Hematopoietic multipotent progenitor cell treated with erythropoietin and hydrocortisone succinate and interleukin-3 and kit ligand, for 4 days (in vitro differentiated cells): ENCODE data around the gene RNF141.

Experiments
- DNase-seq: peaks from one replicate; pipeline ENCODE4 v3.0.0-alpha.2; 2015

The RNF141 gene

DNA sequence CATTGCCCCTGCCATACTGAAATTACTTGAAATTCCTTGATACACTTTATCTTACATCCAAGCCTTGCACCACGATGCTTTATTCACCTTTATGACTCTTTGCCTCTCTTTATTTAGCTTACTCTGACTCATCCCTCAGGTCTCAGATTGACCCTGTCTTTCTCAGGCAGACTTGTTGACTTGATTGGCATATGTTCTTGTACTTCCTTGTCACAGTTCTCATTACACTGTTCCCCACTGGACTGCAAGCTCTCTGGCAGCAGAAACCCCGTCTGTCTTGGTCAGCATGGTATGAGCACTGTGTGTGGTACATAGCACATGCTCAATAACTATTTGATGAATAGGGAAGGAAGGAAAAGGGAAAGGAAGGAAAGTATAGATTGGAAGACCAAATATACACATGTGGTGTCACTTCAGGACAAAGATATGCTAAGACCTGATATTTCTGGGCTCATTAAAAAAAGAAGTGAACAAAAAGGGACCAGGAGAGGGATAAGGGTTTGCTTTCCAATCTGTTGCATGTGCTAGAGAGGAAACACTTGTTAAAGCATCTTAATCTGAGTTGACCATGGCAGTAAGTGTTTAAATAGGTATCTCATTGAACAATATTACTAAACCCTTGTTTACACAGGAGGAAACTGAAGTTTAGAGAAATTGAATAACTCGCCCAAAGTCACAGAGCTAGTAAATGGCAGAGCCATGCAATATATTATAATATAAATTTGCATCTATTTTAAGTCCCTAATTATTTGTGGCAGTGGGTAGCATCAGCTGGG, 20.2 kb upstream of the RNF141 start:
- no peak for DNase-seq

DNA sequence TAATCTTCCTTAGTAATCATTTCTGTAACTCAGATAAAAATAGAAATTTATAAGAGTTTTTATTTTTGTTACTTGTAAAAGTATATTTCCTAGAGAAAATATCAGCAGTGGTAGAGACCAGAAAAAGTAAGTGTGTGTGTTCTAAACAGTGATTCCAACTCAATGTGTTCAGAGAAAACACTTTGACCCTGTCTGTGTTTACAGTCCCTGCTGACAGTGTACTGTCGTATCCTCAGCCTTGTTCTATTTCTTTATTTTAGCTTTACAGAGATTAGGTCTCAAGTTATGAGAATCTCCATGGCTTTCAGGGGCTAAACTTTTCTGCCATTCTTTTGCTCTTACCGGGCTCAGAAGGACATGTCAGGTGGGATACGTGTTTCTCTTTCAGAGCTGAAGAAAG, 17.3 kb upstream of the RNF141 start:
- DNase-seq: no peak

DNA sequence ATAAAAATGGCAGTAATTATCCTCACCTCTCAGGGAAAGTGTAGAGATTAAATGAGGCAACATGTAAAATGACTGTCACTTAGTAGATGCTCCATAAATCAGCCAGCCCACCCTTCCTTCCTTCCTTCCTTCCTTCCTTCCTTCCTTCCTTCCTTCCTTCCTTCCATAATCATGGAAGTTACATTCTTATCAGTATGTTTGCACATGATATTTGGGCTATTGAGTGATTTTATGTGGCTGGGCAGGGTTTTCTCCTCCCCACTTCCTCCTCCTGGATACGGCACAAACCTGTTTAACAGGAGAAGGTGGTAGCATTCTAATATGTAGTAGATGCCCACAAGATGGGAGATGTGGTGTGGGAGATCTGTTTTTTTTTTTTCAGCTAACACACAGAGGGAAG, 15.6 kb upstream of the RNF141 start:
- DNase-seq: no peak

DNA sequence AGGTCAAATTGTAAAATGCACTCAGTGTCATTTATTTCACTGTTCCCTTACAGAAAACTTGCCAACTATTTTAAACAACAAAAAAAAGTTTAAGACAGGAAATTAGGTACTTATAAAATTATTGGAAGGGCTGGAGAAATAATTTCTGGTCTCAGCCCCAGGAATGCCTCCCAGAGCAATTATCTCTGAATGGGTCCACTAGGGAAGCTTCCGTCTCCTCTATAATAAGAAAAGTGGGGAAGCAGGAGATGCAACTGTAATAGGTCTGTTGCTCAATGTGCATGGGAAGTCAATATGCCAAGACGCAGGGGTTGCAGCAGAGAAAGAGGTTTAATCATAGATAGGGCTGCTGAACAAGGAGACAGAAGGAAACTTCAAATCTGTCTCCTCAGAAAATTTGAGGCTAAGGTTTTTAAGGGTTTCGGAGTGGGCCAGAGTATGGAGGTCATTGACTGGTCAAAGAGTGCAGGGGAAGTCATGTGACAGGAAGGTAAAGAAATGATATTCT, 10.9 kb upstream of the RNF141 start:
- DNase-seq: no peak

DNA sequence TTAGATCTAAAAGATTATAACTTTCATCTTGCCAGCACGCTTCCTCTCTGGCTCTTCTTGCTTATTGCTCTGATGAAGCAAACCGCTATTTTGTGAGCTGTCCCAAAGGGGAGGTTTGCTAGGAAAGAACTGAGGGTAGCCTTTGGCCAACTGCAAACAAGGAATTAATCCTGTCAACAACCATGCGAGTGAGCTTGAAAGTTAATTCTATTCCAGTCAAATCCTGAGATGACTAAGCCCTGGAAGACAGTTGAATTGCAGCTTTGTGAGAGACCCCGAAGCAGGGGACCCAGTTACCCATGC, 10.3 kb upstream of the RNF141 start:
- no peak for DNase-seq

DNA sequence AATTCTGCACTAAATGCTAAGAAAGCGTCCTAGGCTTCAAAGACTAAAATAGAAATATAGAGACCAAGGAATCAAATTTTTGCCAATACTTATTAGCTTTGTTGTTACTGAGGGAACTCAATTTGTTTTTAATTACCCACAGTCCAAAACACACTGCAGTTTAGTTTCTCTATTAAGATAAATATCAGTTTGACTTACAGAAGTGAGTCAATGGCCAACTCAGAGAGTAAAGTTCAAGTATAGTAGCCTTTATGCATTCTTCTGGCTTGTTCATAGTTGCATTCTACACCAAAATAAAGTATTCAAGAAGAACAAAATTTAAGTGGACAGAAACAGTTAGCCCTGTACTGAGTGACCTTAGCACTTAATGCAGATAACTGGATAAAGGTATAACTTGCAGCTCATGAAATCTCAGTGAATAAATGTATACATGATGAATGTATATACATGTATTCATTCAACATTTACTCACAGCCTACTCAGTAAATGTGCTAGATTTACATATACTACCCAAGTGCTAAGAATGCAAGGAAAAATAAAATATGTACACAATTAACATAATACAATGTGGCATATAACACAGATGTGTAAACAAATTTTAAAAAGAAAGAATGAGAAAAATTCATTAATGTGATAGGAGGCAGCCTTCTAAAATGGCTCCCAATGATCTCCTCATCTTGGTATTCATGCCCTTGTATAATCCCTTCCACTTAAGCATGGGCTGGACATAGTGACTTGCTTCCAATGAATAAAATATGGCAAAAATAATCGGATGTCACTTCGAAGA, 9.7 kb upstream of the RNF141 start:
- no peak for DNase-seq

DNA sequence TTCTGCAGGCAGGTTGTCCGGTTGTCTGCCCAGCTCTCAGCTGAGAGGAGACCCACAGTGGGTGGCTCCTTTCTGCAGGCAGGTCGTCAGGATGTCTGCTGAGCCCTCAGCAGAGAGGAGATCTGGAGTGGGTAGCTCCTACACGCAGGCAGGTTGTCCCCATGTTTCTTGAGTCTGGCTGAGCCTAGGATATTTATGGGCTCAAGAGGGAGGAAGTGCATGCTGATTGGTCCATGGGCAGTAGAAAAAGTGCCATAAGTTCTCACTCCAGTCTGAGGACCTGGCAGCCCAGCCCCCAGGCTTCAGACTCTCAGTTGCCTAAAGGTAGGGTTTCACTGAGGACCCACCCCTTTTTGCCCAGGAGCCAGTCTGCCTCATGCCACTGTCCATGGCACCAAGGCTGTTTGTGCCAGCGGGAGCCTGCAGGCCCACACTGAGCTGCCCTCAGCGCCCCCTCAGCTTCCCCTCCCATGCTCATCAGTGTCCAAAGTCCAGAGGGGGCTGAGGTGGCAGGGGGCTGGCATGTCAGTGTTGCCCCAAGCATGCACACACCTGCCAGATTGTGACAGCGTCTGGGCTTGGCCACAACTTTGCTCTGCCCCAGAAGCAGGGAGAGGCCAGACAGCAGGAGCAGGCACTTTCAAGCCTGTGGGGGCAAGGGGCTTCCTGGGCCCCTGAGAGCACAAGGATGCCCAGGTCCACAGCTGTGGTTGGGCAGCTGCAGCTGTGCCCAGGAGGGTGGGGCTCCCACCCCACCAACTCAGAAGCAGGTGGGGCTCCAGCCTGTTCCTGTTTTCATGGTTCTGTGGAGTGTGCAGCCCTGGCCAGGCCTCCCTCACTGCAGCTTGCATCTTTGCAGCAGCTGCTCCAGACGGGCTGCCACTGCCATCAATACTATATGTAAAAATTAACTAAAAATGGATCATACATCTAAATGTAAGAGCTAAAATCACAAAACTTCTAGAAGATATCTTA, 3.8 kb upstream of the RNF141 start:
- peak; percentile 64 for DNase-seq

DNA sequence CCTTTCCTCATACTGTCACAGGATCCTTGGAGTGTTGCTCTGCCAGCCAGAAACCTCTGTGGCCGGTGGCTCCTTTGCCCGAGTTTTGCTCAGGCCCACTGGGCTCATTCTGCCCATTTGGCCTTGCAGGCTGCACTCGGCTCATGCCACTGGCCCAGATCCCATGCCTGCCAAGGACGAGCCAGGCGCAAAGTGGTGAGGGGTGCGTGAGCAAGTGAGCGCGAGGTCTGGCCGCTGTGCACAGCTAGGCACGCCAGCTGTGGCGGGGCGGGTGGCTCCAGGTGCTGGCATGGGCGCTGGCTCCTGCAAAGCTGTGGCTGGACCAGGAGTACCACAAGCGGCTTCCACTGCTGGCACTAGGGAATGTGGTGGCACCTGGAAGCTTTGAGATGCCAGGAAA, 2.8 kb upstream of the RNF141 start:
- no peak for DNase-seq

DNA sequence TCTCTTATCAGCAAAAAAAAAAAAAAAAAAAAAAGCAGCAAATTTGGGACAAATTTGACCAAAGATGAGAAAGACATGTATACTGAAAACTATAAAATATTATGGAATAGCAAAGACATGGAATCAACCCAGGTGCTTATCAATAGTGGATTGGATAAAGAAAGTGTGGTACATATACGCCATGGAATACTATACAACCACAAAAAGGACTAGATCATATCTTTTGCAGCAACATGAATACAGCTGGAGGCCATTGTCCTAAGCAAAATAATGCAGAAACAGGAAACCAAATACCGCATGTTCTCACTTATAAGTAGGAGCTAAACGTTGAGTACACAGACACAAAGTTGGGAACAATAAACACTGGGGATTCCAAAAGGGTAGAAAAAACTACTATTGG, 1.8 kb upstream of the RNF141 start:
- no peak for DNase-seq

DNA sequence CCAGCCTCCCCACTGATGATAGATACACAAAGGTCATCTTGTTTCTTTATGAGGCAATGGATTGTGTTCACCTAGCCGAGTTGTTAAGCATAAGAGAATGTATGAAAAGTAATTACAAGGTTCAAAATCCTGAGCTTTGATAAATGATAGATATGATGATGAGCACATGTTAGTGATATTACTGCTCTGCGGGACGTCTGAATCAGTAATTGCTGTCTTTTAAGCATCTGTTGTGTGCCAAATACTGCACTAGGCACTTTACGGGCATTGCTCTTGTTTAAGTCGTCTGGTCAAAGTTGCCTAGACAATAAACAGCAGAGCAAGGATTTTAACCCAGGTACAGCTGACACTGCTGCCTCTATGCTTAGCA, 559 bp upstream of the RNF141 start:
- no peak for DNase-seq

DNA sequence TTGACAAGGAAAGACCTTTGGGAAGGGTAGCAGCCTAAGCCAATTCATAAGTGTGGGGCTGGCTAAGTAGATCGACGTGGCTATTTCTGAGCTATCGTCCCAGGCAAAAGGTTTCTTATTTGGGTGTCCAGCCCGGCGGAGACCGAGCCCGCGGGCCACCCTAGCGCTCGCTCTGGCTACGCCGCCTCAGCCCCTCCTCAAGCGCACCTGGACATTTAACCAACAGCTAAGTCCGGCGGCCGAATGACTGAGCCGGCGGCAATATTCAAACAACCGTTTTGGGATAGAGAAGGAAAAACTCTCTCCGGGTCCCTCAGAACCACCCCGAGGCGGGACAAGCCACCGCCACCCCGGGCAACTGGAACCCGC, 457 bp downstream of the RNF141 start:
- DNase-seq: no peak

DNA sequence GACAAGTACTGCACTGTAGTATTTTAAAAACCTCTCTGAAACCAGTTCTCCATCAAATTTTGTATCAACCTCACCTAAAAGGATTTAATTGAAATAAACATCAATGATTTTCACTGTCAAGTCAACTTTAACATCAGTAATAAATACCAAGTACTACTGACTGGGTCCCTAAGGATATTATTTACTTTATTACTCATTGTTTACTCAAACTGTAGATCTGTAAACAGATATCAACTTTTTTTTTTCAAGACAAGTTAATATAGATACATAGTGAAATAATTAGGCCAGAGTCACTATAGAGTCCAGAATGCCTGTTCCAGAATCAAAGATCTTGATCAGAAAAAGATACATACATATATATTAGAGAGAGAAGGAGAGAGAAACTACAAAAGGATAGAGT, 1.6 kb downstream of the RNF141 start:
- DNase-seq: no peak

DNA sequence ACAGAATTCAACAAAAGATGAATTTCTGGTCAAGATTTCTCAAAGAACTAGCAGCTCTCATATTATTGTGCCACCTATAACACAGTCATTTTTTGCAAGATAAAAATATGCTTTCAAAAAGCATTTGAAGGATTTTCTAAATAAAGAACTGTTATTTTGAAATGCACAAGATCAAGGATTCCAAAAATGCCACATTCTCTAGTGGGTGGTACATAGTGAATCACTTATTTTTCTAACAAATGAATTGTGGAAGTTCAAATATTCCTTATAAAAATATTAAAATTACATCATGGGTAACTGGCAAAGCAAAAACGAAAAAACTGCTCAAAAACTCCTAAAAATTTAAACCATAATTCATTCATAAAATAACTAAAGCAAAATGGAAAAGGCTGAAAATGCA, 2.1 kb downstream of the RNF141 start:
- DNase-seq: no peak

DNA sequence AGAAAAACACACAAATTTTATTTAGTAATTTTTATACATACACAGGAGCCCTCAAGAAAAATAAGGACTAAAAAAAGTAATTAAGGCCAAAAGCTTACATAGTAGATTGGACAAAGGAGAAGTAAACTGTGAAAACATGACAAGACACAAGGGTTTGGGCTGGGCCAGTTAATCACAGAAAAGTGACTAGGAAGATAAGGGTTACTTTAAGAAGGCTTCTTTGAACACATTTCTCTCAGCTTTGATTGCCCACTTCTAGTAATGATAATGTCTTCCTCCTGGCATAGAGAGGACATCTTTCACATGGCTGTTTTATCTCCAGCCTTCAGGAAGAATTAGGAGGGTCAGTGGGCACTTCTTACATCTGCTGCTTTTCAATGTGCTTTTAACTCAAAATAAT, 3.4 kb downstream of the RNF141 start:
- peak; percentile 56 for DNase-seq

DNA sequence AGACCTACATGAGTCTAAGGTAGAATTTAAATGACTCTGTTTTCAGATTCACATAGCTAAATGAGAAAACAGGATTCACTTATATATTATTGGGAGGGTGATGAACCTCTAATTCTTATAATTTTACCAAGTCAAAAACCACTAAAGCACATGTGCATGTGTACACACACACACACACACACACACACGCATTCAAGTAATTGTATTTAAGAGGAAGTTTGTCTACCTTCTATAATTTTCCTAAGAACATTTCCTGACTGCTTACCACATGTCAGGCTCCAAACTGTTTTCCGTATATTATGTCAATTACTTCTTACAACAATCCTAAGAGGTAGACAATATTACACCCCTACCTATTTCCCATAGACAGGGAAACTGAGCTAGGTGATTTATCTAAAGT, 6.7 kb downstream of the RNF141 start:
- DNase-seq: peak; percentile 31

DNA sequence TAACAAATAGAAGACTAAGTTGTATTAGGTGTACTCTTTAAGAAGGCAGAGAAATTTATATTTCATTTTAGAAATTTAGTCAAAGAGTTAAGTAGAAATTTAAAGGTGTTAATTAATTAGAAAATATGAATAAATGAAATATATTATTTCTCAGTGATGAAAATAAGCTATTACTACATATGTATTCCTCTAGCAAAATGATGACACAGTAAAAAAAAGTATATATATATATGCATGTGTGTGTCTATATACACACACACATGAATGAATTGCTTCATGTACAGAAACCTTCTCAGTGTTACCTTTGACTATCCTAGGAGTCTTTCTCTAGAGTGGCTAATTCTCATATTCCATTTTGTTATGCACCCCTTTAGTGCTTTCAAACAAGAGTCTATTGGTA, 7.7 kb downstream of the RNF141 start:
- DNase-seq: no peak

DNA sequence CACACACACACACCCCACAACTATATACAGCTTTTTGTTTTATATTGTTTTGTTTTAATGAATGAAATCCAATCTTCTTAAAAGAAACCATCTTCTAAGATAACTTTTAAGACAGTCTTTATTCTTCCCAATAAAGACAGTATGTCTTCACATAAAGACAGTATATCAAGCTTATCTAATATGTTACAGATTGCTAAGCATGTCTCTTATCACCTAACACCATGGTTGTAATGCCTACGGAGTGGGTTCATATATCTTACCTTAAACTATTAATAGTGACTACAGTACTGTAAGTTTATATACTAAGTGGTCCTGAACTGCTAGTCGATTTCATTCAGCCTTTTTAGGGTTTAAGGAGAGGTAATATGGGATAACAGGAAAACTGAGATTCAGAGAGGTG, 8.5 kb downstream of the RNF141 start:
- DNase-seq: peak; percentile 19

DNA sequence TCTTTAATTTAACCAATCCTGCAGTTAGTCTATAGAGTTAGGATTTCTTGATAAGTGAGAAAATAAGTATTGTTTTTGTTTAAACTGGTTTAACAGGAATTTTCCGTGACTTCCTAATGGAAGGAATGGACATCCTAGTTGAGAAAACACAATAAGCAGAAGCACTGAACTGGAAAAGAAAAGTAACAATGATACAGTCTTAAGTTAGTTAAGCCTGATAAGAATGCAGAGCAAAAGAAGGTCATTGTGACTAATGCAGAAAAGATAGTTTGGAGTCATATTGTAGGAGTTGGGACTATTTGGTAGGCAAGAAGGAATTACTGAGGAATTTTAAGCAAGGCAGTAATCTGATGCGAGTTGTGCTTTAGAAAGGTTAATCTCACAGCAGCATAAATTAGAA, 11.7 kb downstream of the RNF141 start:
- no peak for DNase-seq

DNA sequence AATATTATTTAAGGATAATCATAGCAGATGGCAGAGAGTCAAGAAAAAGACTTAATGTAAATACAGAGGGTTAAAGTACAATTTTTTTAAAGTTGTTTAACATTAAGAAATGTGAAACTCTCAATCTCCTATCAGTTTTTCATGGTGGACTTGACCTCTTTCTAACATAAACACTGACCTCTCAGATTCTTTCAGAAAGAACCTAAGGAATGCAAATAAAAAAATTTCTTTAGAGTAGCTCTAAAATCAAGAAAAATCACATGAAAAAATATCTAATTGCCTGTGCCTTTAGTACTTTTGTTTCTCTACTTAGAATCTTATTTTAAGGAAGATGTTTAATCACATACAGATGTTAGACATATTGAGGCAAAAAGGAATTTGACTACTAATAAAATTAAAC, 12.9 kb downstream of the RNF141 start:
- DNase-seq: no peak

DNA sequence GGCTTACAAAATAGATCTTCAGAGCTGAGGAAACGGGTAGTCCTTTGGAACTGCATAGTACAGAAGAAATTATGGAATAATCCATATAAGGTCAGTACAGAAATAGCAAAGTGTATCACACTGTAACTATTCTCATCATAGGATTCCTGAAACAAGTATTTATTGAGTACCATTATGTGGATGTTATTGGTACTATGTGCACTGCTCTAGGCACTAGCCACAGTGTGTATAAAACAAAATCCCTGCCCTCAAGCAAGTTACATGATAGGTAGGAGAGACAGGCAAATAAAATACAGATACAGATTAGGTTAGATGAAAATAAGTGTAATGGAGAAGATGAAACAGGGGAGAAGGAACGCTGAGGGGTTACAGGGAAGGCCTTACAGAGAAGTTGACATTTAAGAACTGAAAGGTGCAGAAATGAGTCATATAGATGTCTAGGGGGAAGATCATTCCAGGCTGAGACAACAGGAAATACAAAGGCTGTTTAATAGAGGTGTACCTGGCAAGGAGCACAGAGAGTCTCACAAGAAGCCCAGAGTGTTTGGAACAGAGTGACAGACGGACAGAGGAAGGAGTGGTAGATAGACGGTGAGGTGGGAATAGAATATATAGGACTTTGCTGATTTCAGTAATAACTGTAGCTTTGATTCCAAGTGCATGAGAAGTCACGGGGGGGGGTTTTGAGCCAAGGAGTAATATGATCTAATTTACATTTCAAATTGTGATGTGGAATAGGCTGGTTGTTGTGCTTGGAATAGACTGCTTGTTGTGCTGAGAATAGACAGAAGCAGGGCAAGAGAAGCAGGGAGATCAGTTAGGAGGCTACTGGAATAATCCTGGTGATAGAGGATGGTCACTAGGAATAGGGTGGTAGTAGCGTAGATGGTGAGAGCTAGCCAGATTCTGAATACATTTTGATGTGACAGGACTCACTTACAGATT, 13.7 kb downstream of the RNF141 start:
- DNase-seq: no peak

DNA sequence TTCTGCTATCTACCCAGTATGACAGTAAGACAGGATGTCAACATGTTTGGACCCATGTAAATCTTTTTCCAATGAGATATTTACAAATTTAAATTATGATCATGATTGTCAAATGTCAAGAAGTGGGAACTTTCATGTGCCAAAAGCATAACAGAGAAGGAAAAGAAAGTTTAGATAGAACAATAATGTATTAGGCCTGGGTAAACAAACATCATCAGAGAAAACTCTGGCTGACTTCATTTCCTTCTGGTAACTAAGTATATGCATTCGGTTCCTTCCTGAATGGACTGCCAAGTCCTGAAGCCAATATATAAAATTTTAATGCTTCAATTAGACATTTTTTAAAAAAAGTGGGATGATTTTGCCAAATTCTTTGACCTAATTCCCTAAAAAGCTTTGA, 16.5 kb downstream of the RNF141 start:
- no peak for DNase-seq

DNA sequence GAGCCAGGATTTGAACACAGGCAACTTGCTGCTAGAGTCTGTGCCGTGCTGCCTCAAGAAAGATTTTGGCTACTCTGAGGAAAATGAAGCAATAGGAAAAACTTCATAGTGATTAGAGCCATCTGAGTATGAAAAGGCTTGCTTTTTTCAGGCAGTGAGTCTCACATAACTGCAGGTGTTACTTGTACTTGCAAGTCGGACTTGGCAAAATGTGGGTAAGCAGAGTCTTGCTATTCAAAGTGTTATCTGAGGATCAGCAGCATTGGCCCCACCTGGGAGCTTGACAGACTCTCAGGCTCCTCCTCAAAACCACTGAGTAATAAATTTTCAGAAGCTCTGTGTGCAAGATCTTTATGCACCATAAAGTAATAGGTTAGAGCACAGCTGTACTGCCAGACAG, 18.1 kb downstream of the RNF141 start:
- no peak for DNase-seq
